ENCODE results near the gene SPATA19. TPM values are rescaled to one million over a fixed set of nuclear protein-coding genes. Genes with fewer than 3 reads are reported as not detected.

SPATA19 gene
- total RNA-seq, 1 experiment from 2014 or later: not detected

DNA sequence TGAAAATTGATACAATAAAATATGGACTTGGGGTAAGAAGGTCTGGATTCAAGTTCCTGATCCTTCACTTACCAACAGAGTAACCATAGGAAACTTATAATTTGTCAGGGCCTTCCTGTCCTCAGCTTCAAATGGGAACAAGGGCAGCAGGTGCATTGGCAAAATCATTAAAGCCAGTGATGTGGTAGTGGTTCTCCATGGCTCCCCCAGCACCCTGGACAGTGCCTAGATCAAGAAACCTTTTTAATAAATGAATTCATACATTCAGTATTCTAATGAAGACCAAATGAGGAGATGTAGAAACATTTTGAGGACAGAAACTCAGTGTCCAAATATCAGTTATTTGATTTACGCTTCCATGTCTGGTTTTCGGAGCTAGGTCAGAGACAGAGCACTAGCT, 51.1 kb downstream of the SPATA19 start:
- POLR2A ChIA-PET: no interaction called here
- no peaks in the 10 kb centered on the region for H3K4me1 Mint-ChIP-seq (ENCODE audit: insufficient read depth, unreplicated experiment)
- no peak overlapping the region for H3K4me3 Mint-ChIP-seq (ENCODE audit: unreplicated experiment)
- H3K36me3 Mint-ChIP-seq (ENCODE audit: insufficient read depth, unreplicated experiment): no peaks in the 10 kb centered on the region
- H3K27me3 Mint-ChIP-seq (ENCODE audit: insufficient read depth, unreplicated experiment): peaks cover 13% of the 10 kb centered on the region
- H3K27ac Mint-ChIP-seq (ENCODE audit: low read depth, unreplicated experiment): no peak overlapping the region
- no TSS peak for BruUV-seq (replicated peaks)
- no peak for TF ChIP-seq CTCF (IDR thresholded peaks at IDR 0.05; ENCODE audit: unreplicated experiment)
- H3K9me3 Mint-ChIP-seq (ENCODE audit: unreplicated experiment): peaks cover 33% of the 10 kb centered on the region
- intact Hi-C loops (cut with micrococcal nuclease): no loop called here
- CTCF ChIA-PET: interaction anchor here (1.1 kb wide), 1 partner anchor 28 kb away, joined by 5 read pairs; no protein-coding TSS in a partner anchor
- no peak for DNase-seq (ENCODE audit: unreplicated experiment)

- POLR2A ChIA-PET: no interaction called here
- H3K36me3 Mint-ChIP-seq (ENCODE audit: insufficient read depth, unreplicated experiment): no peaks in the 10 kb centered on the region
- intact Hi-C loops (cut with micrococcal nuclease): no loop called here
- no peak for DNase-seq (ENCODE audit: unreplicated experiment)
- no TSS peak for BruUV-seq (replicated peaks)
- H3K27ac Mint-ChIP-seq (ENCODE audit: low read depth, unreplicated experiment): no peak overlapping the region
- peaks cover 13% of the 10 kb centered on the region for H3K27me3 Mint-ChIP-seq (ENCODE audit: insufficient read depth, unreplicated experiment)
- CTCF ChIA-PET: interaction anchor here (1.1 kb wide), 1 partner anchor 28 kb away, joined by 5 read pairs; no protein-coding TSS in a partner anchor
- H3K4me1 Mint-ChIP-seq (ENCODE audit: insufficient read depth, unreplicated experiment): no peaks in the 10 kb centered on the region
- peaks cover 33% of the 10 kb centered on the region for H3K9me3 Mint-ChIP-seq (ENCODE audit: unreplicated experiment)
- TF ChIP-seq CTCF (IDR thresholded peaks at IDR 0.05; ENCODE audit: unreplicated experiment): no peak
- no peak overlapping the region for H3K4me3 Mint-ChIP-seq (ENCODE audit: unreplicated experiment)
Observed at GRCh38 chr11:133793271-133794035, 51.9 kb downstream of the SPATA19 start.

GRCh38 chr11:133790995-133791394, 54.3 kb downstream of the SPATA19 start:
- Mint-ChIP-seq H3K4me3 (ENCODE audit: unreplicated experiment) (no peak overlapping the region), H3K36me3 (ENCODE audit: insufficient read depth, unreplicated experiment) (no peaks in the 10 kb centered on the region), H3K27ac (ENCODE audit: low read depth, unreplicated experiment) (no peak overlapping the region), H3K27me3 (ENCODE audit: insufficient read depth, unreplicated experiment) (no peaks in the 10 kb centered on the region), H3K9me3 (ENCODE audit: unreplicated experiment) (peaks cover 33% of the 10 kb centered on the region), H3K4me1 (ENCODE audit: insufficient read depth, unreplicated experiment) (no peaks in the 10 kb centered on the region)
- intact Hi-C loops (cut with micrococcal nuclease): no loop called here
- TF ChIP-seq CTCF (IDR thresholded peaks at IDR 0.05; ENCODE audit: unreplicated experiment): no peak
- ChIA-PET CTCF (interaction anchor here (0.6 kb wide), 2 partner anchors 59 to 658 kb away, joined by 3 to 4 read pairs; no protein-coding TSS in a partner anchor), POLR2A (no interaction called here)
- no peak for DNase-seq (ENCODE audit: unreplicated experiment)
- BruUV-seq (replicated peaks): no TSS peak

Other genes starting within 250 kb of the SPATA19 start
- 13.9 and 19.7 TPM in 2 replicates for gene IGSF9B, start 111.5 kb upstream of the SPATA19 start, total RNA-seq (2022)
- gene JAM3, start 223.6 kb upstream of the SPATA19 start, total RNA-seq (2022): 1.6 TPM in 2 replicates

Data from MCF 10A (cell line).